Karpas-422 (cell line): ENCODE measurements around the gene ZFX. TPM values are rescaled to one million over a fixed set of nuclear protein-coding genes. Genes with fewer than 3 reads are reported as not detected.
A peak's percentile ranks its signal among the peaks of the same experiment; 100 is the strongest.
"Not testable (repeated sequence)": the region's sequence is repeated elsewhere in the genome, so short reads cannot be mapped to it uniquely, and the experiment has no call there.

ENCODE experiments used
- DNase-seq: peaks from one replicate; pipeline ENCODE4 v3.0.0-alpha.2; 2015
- H2AFZ ChIP-seq: fragments of 200-600 bp; sonication (generic); 2 replicates; pipeline ENCODE4 v1.6.1; 2014; ENCODE audit warnings: antibody characterized with exemption, low read length, mixed read lengths
- H3K27ac ChIP-seq: fragments of 200-600 bp; sonication (generic); 2 replicates; pipeline ENCODE4 v1.5.1; 2014; ENCODE audit warnings: mild to moderate bottlenecking, low read length, moderate library complexity
- H3K27me3 ChIP-seq: fragments of 200-600 bp; sonication (generic); 2 replicates; pipeline ENCODE4 v1.6.1; 2014; ENCODE audit warnings: low read length, mixed read lengths
- H3K36me3 ChIP-seq: fragments of 200-600 bp; sonication (generic); 2 replicates; pipeline ENCODE4 v1.6.1; 2014; ENCODE audit warnings: low read length, mixed read lengths; ENCODE audit not compliant: insufficient read depth
- H3K4me1 ChIP-seq: fragments of 200-600 bp; sonication (generic); 2 replicates; pipeline ENCODE4 v1.6.1; 2014; ENCODE audit warnings: mild to moderate bottlenecking, low read length, mixed read lengths
- H3K4me2 ChIP-seq: fragments of 200-600 bp; sonication (generic); 2 replicates; pipeline ENCODE4 v1.6.1; 2014; ENCODE audit warnings: low read length, low read depth, mild to moderate bottlenecking; ENCODE audit not compliant: poor library complexity, severe bottlenecking
- H3K4me3 ChIP-seq: fragments of 200-600 bp; sonication (generic); 2 replicates; pipeline ENCODE4 v1.5.1; 2014; ENCODE audit warnings: mild to moderate bottlenecking, antibody characterized with exemption, low read length, mixed read lengths
- H3K79me2 ChIP-seq: fragments of 200-600 bp; sonication (generic); 2 replicates; pipeline ENCODE4 v1.6.1; 2014; ENCODE audit warnings: mild to moderate bottlenecking, low read length, mixed read lengths
- H3K9ac ChIP-seq: fragments of 200-600 bp; sonication (generic); 2 replicates; pipeline ENCODE4 v1.6.0; 2014; ENCODE audit warnings: low read length
- H3K9me2 ChIP-seq: fragments of 200-600 bp; sonication (generic), shearing (Covaris generic); replicated peaks from 2 replicates; pipeline ENCODE4 v1.6.0; 2014; ENCODE audit warnings: mild to moderate bottlenecking, low read length, moderate library complexity; ENCODE audit not compliant: insufficient read depth
- H3K9me3 ChIP-seq: fragments of 300-700, 200-600 bp; sonication (generic); 2 replicates; pipeline ENCODE4 v1.6.1; 2014; ENCODE audit warnings: low read length, mixed read lengths
- H4K20me1 ChIP-seq: fragments of 200-600 bp; sonication (generic); 2 replicates; pipeline ENCODE4 v1.6.1; 2014; ENCODE audit warnings: mild to moderate bottlenecking, antibody characterized with exemption, low read length, low read depth; ENCODE audit not compliant: insufficient read depth
- total RNA-seq: library from RNA; depleted of rRNA; stranded (reverse); fragments of >200 nt; shearing (Covaris generic); gene quantifications from 2 replicates; pipeline ENCODE4 v1.2.3, GENCODE V29; 2014; ENCODE audit warnings: low replicate concordance

Gene ZFX
- total RNA-seq, 1 experiment from 2014 or later: 44.2 TPM

DNA sequence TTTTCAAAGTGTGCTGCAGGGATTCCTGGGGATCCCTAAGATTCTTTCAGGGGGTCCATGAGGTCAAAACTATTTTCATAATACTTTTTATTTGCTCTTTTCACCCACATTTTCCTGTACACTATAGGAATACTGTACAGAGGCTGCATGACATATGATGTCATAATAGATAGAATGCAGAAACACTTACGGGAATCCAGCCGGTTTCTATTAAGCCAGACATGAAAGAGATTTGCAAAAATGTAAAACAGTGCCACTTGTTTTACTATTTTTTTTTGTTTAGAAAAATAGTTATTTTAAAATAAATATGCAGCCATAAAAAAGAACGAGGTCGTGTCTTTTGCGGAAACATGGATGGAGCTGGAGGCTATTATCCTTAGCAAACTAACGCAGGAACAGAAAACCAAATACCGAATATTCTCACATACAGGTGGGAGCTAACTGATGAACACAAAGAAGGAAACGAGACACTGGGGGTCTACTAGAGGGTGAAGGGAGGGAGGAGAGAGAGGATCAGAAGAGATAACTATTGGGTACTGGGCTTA is 5.0 kb downstream of the ZFX start:
- no peaks in the 10 kb centered on the region for H3K27me3 ChIP-seq
- H3K4me3 ChIP-seq: no peak overlapping the region
- H4K20me1 ChIP-seq: peaks cover 15% of the 10 kb centered on the region; the same call in 1 of the 2 replicates
- H2AFZ ChIP-seq: no peak overlapping the region
- H3K4me1 ChIP-seq: peaks cover 44% of the 10 kb centered on the region
- DNase-seq: no peak
- peaks cover 92% of the 10 kb centered on the region for H3K79me2 ChIP-seq
- no peak overlapping the region for H3K4me2 ChIP-seq
- peak overlapping the region; percentile 52; the same call in 1 of the 2 replicates for H3K27ac ChIP-seq
- H3K9me2 ChIP-seq: no peaks in the 10 kb centered on the region
- H3K9ac ChIP-seq: no peak overlapping the region
- no peaks in the 10 kb centered on the region for H3K9me3 ChIP-seq
- peaks cover 26% of the 10 kb centered on the region; the same call in 1 of the 2 replicates for H3K36me3 ChIP-seq

DNA sequence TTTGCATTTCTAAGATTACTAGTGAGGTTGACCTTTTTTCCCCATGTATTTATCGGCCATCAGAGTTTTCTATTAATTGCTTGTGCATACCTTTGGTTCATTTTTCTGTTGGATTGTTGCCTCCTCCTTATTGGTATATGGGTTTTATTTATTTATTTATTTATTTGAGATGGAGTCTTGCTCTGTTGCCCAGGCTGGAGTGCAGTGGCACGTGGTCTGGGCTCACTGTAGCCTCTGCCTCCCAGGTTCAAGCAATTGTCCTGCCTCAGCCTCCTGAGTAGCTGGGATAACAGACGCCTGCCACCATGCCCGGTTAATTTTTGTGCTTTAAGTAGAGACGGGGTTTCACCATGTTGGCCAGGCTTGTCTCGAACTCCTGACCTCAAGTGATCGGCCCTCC is 6.2 kb downstream of the ZFX start:
- H3K9me2 ChIP-seq, H3K9ac ChIP-seq, DNase-seq, H3K4me2 ChIP-seq, H3K27ac ChIP-seq, H3K4me3 ChIP-seq, H3K9me3 ChIP-seq, H3K27me3 ChIP-seq, H2AFZ ChIP-seq: not testable (repeated sequence)
- peaks cover 26% of the 10 kb centered on the region; the same call in 1 of the 2 replicates for H3K36me3 ChIP-seq
- peaks cover 100% of the 10 kb centered on the region for H3K79me2 ChIP-seq
- H3K4me1 ChIP-seq: peaks cover 49% of the 10 kb centered on the region
- H4K20me1 ChIP-seq: peaks cover 14% of the 10 kb centered on the region; the same call in 1 of the 2 replicates

DNA sequence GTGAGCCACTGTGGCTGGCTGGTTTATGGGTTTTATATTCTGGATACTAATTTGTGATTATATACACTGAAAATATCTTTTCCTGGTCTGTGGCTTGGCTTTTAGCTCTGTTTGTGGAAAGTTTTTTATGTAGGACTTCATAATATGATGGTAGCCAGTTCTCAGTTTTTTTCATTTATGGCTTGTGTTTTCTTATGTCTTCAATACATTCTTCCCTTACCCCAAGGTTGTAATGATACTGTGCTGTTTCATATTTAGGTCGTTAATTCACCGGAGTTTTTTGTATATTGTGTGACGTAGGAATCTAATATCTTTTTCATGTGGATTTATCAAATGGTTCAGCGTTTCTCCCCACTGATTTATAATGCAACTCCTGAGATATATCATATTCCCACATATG is 6.6 kb downstream of the ZFX start:
- H2AFZ ChIP-seq: no peak overlapping the region
- no peak overlapping the region for H3K4me3 ChIP-seq
- no peaks in the 10 kb centered on the region for H3K9me3 ChIP-seq
- H3K27ac ChIP-seq: no peak overlapping the region
- peaks cover 28% of the 10 kb centered on the region; the same call in 1 of the 2 replicates for H3K36me3 ChIP-seq
- H3K79me2 ChIP-seq: peaks cover 100% of the 10 kb centered on the region
- no peak overlapping the region for H3K9ac ChIP-seq
- H3K4me2 ChIP-seq: no peak overlapping the region
- H3K4me1 ChIP-seq: peaks cover 52% of the 10 kb centered on the region
- H3K9me2 ChIP-seq: no peaks in the 10 kb centered on the region
- no peak for DNase-seq
- no peaks in the 10 kb centered on the region for H3K27me3 ChIP-seq
- H4K20me1 ChIP-seq: peaks cover 12% of the 10 kb centered on the region; the same call in 1 of the 2 replicates

DNA sequence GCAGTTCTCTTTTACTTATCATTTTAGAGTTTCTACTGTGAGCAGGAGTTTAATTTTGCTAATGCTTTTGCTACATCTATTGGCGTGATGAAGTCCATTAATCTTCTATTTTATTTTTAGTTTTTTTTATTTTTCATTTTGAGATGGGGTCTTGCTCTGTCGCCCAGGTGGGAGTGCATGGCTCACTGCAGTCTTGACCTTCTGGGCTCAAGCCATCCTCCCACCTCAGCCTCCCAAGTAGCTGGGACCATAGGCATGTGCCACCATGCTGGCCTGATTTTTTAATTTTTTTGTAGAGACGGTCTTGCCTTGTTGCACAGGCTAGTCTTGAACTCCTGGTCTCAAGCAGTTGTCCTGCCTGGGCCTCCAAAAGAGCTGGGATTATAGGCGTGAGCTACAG is 9.4 kb downstream of the ZFX start:
- no peak overlapping the region for H3K4me3 ChIP-seq
- H3K27me3 ChIP-seq: no peaks in the 10 kb centered on the region
- H3K36me3 ChIP-seq: peaks cover 29% of the 10 kb centered on the region; the same call in 1 of the 2 replicates
- peaks cover 43% of the 10 kb centered on the region for H3K4me1 ChIP-seq
- H3K27ac ChIP-seq: no peak overlapping the region
- H4K20me1 ChIP-seq: peaks cover 10% of the 10 kb centered on the region; the same call in 1 of the 2 replicates
- H3K79me2 ChIP-seq: peaks cover 99% of the 10 kb centered on the region
- H2AFZ ChIP-seq: no peak overlapping the region
- no peak overlapping the region for H3K4me2 ChIP-seq
- no peak overlapping the region for H3K9ac ChIP-seq
- DNase-seq: no peak
- H3K9me3 ChIP-seq: no peaks in the 10 kb centered on the region
- no peaks in the 10 kb centered on the region for H3K9me2 ChIP-seq

DNA sequence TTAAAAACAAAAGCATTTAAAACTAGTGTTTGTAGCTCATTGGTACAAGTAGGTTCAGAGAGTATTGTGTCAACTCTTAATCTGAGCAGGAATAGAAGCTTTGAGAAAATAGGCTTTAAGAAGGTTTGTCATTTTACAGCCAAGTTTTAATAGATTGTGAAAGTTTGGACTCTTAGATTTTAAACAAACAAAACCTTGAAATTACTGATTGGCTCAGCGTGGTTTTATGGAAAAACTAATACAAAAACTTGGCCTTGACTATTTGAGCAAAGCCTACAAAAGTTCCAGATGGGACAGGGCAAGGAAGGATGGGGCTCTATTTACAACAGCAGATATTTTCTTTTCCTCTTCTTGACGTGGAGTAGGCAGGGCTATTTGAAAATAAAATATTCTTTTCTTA is 16.5 kb downstream of the ZFX start:
- Histone ChIP-seq H3K4me3 (no peak overlapping the region), H3K36me3 (peaks cover 13% of the 10 kb centered on the region; the same call in 1 of the 2 replicates), H4K20me1 (peaks cover 9% of the 10 kb centered on the region), H3K27ac (peak overlapping the region; percentile 88), H3K9me2 (no peaks in the 10 kb centered on the region), H3K4me2 (peak overlapping the region; percentile 72), H3K79me2 (peaks cover 98% of the 10 kb centered on the region), H3K9ac (no peak overlapping the region), H2AFZ (no peak overlapping the region), H3K9me3 (no peaks in the 10 kb centered on the region), H3K4me1 (peaks cover 80% of the 10 kb centered on the region), H3K27me3 (no peaks in the 10 kb centered on the region)
- no peak for DNase-seq

DNA sequence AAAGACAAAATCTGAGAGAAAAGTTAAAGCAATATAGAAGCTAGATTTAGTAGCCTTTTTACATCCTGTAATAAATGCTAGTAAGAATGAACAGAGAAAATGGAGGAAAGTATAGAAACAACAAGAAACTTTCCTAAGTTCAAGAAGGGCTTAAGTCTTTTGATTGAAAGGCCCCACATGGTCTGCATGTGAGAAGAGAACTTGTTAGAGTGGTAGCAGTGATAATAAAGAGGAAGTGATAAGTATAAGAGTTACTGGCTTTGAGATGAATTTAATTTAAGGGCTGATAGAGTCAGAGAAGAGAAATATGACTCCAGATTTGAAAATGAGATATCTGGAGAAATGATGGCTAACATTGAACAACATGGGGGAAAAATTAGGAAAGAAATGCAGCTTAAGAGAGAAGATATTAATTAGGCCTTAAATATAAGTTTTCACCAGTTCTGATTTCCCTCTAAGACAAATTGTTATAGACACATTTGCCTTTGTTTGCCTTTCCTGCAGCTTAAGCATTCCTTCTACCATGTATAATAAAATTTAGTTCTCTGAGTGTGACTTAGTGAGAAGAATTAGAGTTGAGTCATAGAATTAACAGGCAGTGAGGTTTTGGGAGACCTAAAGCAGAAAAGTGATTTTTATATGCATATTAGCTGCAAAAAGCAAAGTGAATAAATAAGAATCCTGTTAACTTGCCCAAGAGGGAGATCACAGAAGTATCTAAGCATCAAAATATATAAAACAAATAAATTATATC is 18.4 kb downstream of the ZFX start:
- peak; percentile 84 for DNase-seq
- Histone ChIP-seq H4K20me1 (peaks cover 6% of the 10 kb centered on the region), H3K79me2 (peaks cover 98% of the 10 kb centered on the region), H3K27ac (peak overlapping the region; percentile 88), H3K9ac (peak overlapping the region; percentile 46), H3K9me3 (no peaks in the 10 kb centered on the region), H3K4me2 (peak overlapping the region; percentile 72), H3K27me3 (no peaks in the 10 kb centered on the region), H3K36me3 (peaks cover 14% of the 10 kb centered on the region), H2AFZ (no peak overlapping the region), H3K9me2 (no peaks in the 10 kb centered on the region), H3K4me1 (peaks cover 66% of the 10 kb centered on the region), H3K4me3 (peak overlapping the region; percentile 28; the same call in 1 of the 2 replicates)

DNA sequence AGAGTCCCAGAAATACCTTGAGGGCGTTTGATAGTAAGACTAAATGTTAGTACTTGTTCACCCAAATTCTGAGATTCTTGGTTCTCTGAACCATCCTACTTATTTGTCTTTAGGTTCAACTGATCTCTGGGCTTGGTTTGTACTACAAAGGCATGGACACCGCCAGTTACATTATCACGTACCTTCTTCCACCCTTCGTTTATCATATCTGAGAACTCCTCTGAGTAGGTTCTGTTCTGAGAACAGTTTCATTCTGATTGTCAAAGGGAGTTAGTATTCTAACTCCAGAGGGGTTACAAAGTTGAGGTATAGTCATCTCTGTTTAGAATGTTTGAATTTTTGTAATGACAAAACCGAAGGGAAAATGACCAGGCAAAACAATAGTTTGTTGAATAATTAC is 19.3 kb downstream of the ZFX start:
- Histone ChIP-seq H3K27ac (peak overlapping the region; percentile 88), H3K4me2 (peak overlapping the region; percentile 72), H3K79me2 (peaks cover 99% of the 10 kb centered on the region), H3K4me3 (peak overlapping the region; percentile 33), H4K20me1 (peaks cover 6% of the 10 kb centered on the region), H3K9me3 (no peaks in the 10 kb centered on the region), H3K9me2 (no peaks in the 10 kb centered on the region), H3K4me1 (peaks cover 61% of the 10 kb centered on the region), H3K36me3 (peaks cover 21% of the 10 kb centered on the region), H2AFZ (no peak overlapping the region), H3K9ac (peak overlapping the region; percentile 34), H3K27me3 (no peaks in the 10 kb centered on the region)
- peak; percentile 56 for DNase-seq

DNA sequence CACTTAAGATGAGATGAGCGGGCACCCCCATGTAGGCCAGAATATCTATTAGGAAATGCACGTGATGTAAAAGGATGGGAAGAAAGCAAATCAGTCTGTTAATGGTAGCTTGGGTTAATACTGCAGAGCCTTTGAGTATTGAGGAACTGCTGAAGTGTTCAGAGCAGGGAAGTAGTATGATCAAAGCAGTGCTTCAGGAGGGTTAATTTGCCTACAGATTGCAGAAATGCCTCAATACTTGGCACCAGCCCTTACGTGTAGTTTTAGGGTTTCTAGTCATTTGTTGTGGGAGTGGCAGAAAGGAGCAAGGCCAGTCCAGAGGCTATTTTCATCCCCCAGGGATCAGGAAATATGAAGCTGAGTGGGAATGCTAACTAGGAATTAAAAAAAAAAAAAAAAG is 19.7 kb downstream of the ZFX start:
- DNase-seq: peak; percentile 82

More for the DNA sequence above, 19.7 kb downstream of the ZFX start:
- H3K4me1 ChIP-seq: peaks cover 57% of the 10 kb centered on the region
- peaks cover 96% of the 10 kb centered on the region for H3K79me2 ChIP-seq
- H3K4me3 ChIP-seq: peak overlapping the region; percentile 33
- H3K4me2 ChIP-seq: peak overlapping the region; percentile 72
- no peaks in the 10 kb centered on the region for H3K27me3 ChIP-seq
- peaks cover 19% of the 10 kb centered on the region for H3K36me3 ChIP-seq
- peaks cover 6% of the 10 kb centered on the region for H4K20me1 ChIP-seq
- H3K9me3 ChIP-seq: no peaks in the 10 kb centered on the region
- no peak overlapping the region for H2AFZ ChIP-seq
- H3K9me2 ChIP-seq: no peaks in the 10 kb centered on the region
- peak overlapping the region; percentile 34 for H3K9ac ChIP-seq
- H3K27ac ChIP-seq: peak overlapping the region; percentile 88
